Nephron progenitor cell (in vitro differentiated cells): Measurements from ENCODE around the gene OTOP2.

Experiments
- DNase-seq: peaks from one replicate; pipeline ENCODE4 v3.0.0; 2021
- H3K27ac Mint-ChIP-seq: 2 replicates; pipeline ENCODE4 v1.8.0; 2021; ENCODE audit warnings: mild to moderate bottlenecking, moderate library complexity, mixed read lengths
- H3K27me3 Mint-ChIP-seq: 2 replicates; pipeline ENCODE4 v1.8.0; 2021; ENCODE audit warnings: mild to moderate bottlenecking, low read depth, mixed read lengths; ENCODE audit not compliant: poor library complexity
- H3K36me3 Mint-ChIP-seq: 2 replicates; pipeline ENCODE4 v1.8.0; 2021; ENCODE audit warnings: low read depth, mixed read lengths
- H3K4me1 Mint-ChIP-seq: 2 replicates; pipeline ENCODE4 v1.8.0; 2021; ENCODE audit warnings: mixed read lengths
- H3K4me3 Mint-ChIP-seq: 2 replicates; pipeline ENCODE4 v1.8.0; 2021; ENCODE audit warnings: mild to moderate bottlenecking, moderate library complexity, mixed read lengths
- H3K9me3 Mint-ChIP-seq: 2 replicates; pipeline ENCODE4 v1.8.0; 2021; ENCODE audit warnings: mild to moderate bottlenecking, moderate library complexity, mixed read lengths
- CTCF ChIP-seq: fragments of 200-600 bp; sonication (generic); IDR thresholded peaks from 2 replicates; pipeline ENCODE4 v1.5.0; 2021; ENCODE audit warnings: antibody characterized with exemption

The OTOP2 gene

GRCh38 chr17:74930535-74931036 is 6.5 kb downstream of the OTOP2 start:
- no peak for DNase-seq
- H3K4me1 Mint-ChIP-seq, result no peaks in the 10 kb centered on the region
- no peak overlapping the region for H3K27ac Mint-ChIP-seq
- no peak overlapping the region for H3K4me3 Mint-ChIP-seq
- H3K9me3 Mint-ChIP-seq, result no peaks in the 10 kb centered on the region
- no peak for TF ChIP-seq CTCF
- no peaks in the 10 kb centered on the region for H3K36me3 Mint-ChIP-seq
- peaks cover 100% of the 10 kb centered on the region for H3K27me3 Mint-ChIP-seq

GRCh38 chr17:74935048-74935447 is 11.0 kb downstream of the OTOP2 start:
- H3K4me1 Mint-ChIP-seq, result no peaks in the 10 kb centered on the region
- no peak overlapping the region for H3K4me3 Mint-ChIP-seq
- DNase-seq, result no peak
- no peaks in the 10 kb centered on the region for H3K36me3 Mint-ChIP-seq
- no peak overlapping the region for H3K27ac Mint-ChIP-seq
- TF ChIP-seq CTCF, result no peak
- no peaks in the 10 kb centered on the region for H3K9me3 Mint-ChIP-seq
- H3K27me3 Mint-ChIP-seq, result peaks cover 100% of the 10 kb centered on the region

GRCh38 chr17:74935585-74936469 is 11.8 kb downstream of the OTOP2 start, which contains the start of gene OTOP3:
Gene OTOP3 (plus strand): TSS chr17:74935898. CDS start chr17:74935922, 24 bp downstream.
- Mint-ChIP-seq H3K27me3 (peaks cover 100% of the 10 kb centered on the region), H3K27ac (no peak within 1 kb of the TSS), H3K4me3 (no peak within 1 kb of the TSS), H3K4me1 (no peaks in the 10 kb centered on the region), H3K9me3 (no peaks in the 10 kb centered on the region), H3K36me3 (no peaks in the 10 kb centered on the region)
- no peak for TF ChIP-seq CTCF
- peak; percentile 31 for DNase-seq

GRCh38 chr17:74936470-74936799 is 12.4 kb downstream of the OTOP2 start:
- no peak for TF ChIP-seq CTCF
- Mint-ChIP-seq H3K9me3 (no peaks in the 10 kb centered on the region), H3K27ac (no peak overlapping the region), H3K27me3 (peaks cover 99% of the 10 kb centered on the region), H3K4me1 (no peaks in the 10 kb centered on the region), H3K4me3 (no peak overlapping the region), H3K36me3 (no peaks in the 10 kb centered on the region)
- no peak for DNase-seq

- H3K27me3 Mint-ChIP-seq, result peaks cover 99% of the 10 kb centered on the region
- no peak overlapping the region for H3K4me3 Mint-ChIP-seq
- H3K36me3 Mint-ChIP-seq, result no peaks in the 10 kb centered on the region
- DNase-seq, result peak; percentile 65
- no peak overlapping the region for H3K27ac Mint-ChIP-seq
- no peaks in the 10 kb centered on the region for H3K9me3 Mint-ChIP-seq
- no peak for TF ChIP-seq CTCF
- H3K4me1 Mint-ChIP-seq, result no peaks in the 10 kb centered on the region
Observed at GRCh38 chr17:74937064-74938051, 13.3 kb downstream of the OTOP2 start.
